NCI-H146 (cell line): ENCODE results near the gene CTCFL.

ENCODE experiments used
- DNase-seq: peaks from one replicate; lab custom pipeline; 2025; lab: John Stamatoyannopoulos, UW

CTCFL gene

DNA sequence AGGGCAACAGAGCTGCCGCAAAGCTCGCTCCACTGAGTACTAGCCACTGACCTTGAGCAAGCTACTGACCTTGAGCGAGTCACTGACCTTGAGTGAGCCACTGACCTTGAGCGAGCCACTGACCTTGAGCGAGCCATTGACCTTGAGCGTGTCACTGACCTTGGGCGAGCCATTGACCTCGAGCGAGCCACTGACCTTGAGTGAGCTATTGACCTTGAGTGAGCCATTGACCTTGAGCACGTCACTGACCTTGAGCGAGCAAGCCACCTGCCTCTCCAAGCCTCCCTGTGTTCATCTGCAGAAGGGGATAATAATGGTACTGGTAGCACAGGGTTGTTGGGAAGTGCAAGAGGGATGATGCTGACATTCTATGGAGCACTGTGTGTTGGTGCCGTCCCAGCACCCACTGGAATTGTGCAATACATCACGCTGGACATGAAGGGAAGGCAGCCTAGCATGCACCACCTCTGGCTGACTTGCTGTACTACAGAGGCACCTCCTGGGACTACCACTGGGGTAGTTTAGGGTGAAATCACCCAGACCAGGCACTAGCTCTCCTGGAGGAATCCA lies 60.2 kb downstream of the CTCFL start:
- no peak for DNase-seq

GRCh38 chr20:57462781-57463180 lies 62.2 kb downstream of the CTCFL start:
- DNase-seq = no peak

DNA sequence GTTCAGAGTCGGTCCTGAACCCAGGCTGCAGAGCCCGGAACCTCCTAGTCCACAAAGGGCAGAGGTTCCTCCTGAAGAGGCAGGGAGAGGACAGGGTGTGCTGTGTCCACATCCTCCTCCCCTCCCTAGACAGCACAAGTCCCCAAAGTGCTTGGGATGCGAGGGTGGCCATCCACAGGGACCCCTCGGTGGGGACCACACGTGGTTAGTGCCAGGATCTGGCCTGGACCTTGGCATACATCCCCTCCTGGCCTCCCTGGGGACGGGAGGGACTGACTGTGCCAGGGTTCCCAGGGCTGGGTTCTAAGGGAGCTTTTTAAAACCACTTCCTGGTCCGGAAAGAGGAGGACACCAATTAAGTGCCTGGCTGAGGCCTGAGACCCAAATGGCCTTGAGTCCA lies 63.2 kb downstream of the CTCFL start:
- DNase-seq = no peak

- no peak for DNase-seq
Observed at GRCh38 chr20:57460781-57461465, 64.0 kb downstream of the CTCFL start.

GRCh38 chr20:57459897-57460296 lies 65.0 kb downstream of the CTCFL start:
- DNase-seq = no peak

- no peak for DNase-seq
Observed at GRCh38 chr20:57459278-57459677, 65.7 kb downstream of the CTCFL start.

- DNase-seq = no peak
Observed at GRCh38 chr20:57458400-57459160, 66.4 kb downstream of the CTCFL start.

DNA sequence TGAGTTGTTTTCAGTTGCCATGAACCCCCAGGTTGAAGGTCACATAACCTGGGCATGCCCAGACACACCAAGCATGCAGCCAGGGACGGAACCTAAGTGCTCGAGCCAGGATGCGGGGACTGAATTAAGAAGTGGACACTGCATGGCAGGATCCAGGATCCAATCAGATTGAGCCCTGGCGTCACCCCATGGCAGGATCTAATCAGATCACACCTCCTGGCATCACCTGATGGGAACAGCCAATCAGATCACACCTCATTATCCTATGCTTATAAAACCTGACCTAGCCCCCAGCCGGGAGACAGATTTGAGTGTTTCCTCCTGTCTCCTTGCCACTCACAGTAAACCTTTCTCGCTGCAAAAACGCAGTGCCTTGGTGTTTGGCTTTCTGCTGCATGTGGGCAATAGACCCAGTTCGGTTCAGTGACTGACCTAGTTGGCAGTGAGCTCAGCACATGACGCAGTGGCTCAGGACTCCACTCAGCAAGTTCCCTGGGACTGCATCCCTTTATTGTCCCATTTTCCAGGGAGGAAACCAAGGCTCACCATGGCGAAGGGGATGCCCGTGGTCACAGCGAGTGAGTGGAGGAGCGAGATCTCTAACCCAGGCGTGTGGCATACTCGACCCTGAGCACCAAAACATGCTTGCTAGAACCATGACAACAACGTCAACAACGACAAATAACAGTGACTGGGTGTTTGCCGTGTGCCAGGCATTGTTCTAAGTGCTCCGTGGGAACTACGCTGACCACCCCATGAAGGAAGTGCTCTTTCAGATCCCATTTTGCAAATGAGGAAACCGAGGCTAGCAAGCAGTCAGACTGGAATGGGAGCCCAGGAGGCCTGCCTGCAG lies 67.5 kb downstream of the CTCFL start:
- no peak for DNase-seq

- no peak for DNase-seq
Observed at GRCh38 chr20:57456116-57456515, 68.8 kb downstream of the CTCFL start.

- DNase-seq = no peak
Observed at GRCh38 chr20:57455386-57455785, 69.6 kb downstream of the CTCFL start.

GRCh38 chr20:57451795-57452661 lies 72.9 kb downstream of the CTCFL start:
- no peak for DNase-seq

GRCh38 chr20:57451431-57451794 lies 73.5 kb downstream of the CTCFL start:
- no peak for DNase-seq

DNA sequence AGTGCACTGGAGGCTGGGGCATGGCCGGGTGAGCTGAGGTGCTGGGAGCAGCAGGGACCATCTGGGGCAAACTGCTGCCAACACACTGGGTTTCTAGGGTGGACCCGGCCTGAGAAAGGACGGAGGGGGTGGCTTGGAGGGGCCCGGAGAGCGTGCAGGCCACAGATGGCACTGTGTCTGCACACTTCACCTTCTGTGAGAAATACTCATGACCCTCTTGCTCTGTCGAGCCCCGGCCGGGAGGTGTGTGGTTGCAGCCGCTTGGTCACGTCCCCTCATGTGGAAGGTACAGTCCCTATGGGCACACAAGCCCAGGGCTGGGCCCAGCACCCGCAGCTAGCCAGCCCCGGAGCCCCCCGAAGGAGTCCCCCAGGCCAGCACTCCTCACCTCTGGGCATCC lies 74.0 kb downstream of the CTCFL start:
- no peak for DNase-seq

DNA sequence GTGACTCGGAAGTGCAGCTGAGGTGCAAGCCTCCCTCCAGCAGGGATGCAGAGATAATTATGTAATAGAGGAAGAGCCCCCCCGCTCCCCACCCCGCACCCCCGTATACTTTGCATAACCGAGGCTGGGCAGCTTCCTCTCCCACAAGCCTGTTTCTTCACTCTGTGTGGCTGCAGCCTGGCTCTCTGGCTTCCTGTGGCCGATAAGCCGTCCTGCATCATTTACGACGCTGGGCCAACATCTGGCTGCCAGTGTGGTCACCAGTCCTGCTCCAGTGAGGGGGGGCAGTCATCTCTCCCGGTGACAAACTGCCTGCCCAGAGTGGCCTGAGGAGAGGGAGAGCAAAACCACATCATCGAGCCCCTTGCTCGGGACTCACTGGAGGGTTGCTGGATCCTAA lies 74.5 kb downstream of the CTCFL start:
- DNase-seq = no peak

- no peak for DNase-seq
Observed at GRCh38 chr20:57449398-57450354, 75.3 kb downstream of the CTCFL start.

DNA sequence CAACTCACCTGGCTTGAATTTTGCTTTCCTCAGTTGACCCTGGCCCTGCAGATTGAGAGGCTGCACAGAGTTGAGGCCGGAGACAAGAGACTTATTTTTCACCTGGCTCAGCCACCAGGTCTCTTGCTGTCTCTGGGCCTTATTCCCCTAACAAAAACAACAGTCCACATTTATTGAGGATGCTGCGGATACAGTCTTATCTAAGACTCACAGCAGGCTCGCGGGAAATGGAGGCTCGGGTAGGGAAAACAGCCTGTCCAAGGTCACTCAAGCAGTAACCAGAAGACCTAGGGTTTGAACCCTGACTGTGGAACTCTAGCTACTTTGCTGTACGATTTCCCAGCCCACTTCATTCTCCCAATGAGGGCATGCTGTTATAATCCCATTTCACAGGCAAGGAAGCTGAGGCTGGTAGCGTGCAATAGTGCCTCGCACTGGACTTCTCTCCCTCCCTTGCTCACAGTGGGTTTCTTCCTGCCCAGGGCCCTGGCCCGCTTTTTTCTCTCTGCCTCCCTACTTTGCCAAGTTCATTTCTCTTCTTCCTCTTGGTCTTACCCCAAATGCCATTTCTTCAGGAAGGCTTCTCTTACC lies 76.1 kb downstream of the CTCFL start:
- no peak for DNase-seq
